Heart right ventricle (tissue), 16 donors: ENCODE data around the gene ACTL7B. TPM values are rescaled to one million over a fixed set of nuclear protein-coding genes. Genes with fewer than 3 reads are reported as not detected.

Experiments used
- ATAC-seq, 8 donors: fragments of 200-7000 bp; cut with Tn5 transposase; one replicate each; pipeline ENCODE4 v1.9.1; 2020; ENCODE audit warnings: mild to moderate bottlenecking in 8 of 8, moderate library complexity in 8 of 8, moderate number of reproducible peaks in 1 of 8
- DNase-seq, 2 donors: peaks; one replicate each; pipeline ENCODE4 v3.0.0-alpha.2; 2020
- H3K27ac ChIP-seq, 10 donors: fragments of 200-600 bp; sonication (generic) in 2 of 10; one replicate each; pipeline versions ENCODE4 v1.5.0 to v1.8.0; 2020 to 2022; ENCODE audit warnings: mild to moderate bottlenecking in 3 of 10
- H3K27me3 ChIP-seq, 7 donors: fragments of 200-600 bp; one replicate each; pipeline ENCODE4 v1.8.0; 2021 to 2022; ENCODE audit warnings: mild to moderate bottlenecking in 2 of 7
- H3K36me3 ChIP-seq, 9 donors: fragments of 200-600 bp; sonication (generic) in 1 of 9; one replicate each; pipeline versions ENCODE4 v1.5.0 to v1.8.0; 2020 to 2022; ENCODE audit warnings: mild to moderate bottlenecking in 2 of 9
- H3K4me1 ChIP-seq, 9 donors: fragments of 200-600 bp; sonication (generic) in 1 of 9; one replicate each; pipeline versions ENCODE4 v1.5.0 to v1.8.0; 2020 to 2022; ENCODE audit warnings: mild to moderate bottlenecking in 4 of 9
- H3K4me3 ChIP-seq, 10 donors: fragments of 200-600 bp; sonication (generic) in 2 of 10; one replicate each; pipeline versions ENCODE4 v1.5.0 to v1.8.0; 2020 to 2022; ENCODE audit warnings: mild to moderate bottlenecking in 7 of 10, moderate library complexity in 2 of 10
- H3K9me3 ChIP-seq, 11 donors: fragments of 200-600 bp in 10 of 11; sonication (generic) in 2 of 11; one replicate each; pipeline versions ENCODE4 v1.5.0 to v1.8.0; 2013 to 2022; ENCODE audit warnings: mild to moderate bottlenecking in 2 of 11, control low read depth in 1 of 11, moderate library complexity in 1 of 11
- CTCF ChIP-seq, 9 donors: fragments of 200-600 bp; sonication (generic) in 2 of 9; IDR thresholded peaks; one replicate each; pipeline versions ENCODE4 v1.5.0 to v1.8.0; 2021 to 2022; ENCODE audit warnings: antibody characterized with exemption in 9 of 9, mild to moderate bottlenecking in 5 of 9, moderate library complexity in 1 of 9
- WGBS, 2 donors: extraction: QIAGEN DNeasy Blood & Tissue Kit; methylation state at CpG; one replicate each; pipeline ENCODE4 v1.1.7; 2013; ENCODE audit warnings: inconsistent platforms in 1 of 2; 5-methylcytosine and 5-hydroxymethylcytosine counted together
- intact Hi-C, 10 donors: fragments of 100-400 bp; cut with DNase I; formaldehyde crosslinking; loops; one replicate each; pipeline versions ENCODE4 v1.11.1 to v1.14.2; 2022
- polyA plus RNA-seq, 2 donors: library from polyadenylated mRNA; stranded (reverse); fragments of 200-250 nt; gene quantifications; one replicate each; pipeline ENCODE4 v1.2.3, GENCODE V29; 2013
- total RNA-seq, 10 donors: library from RNA; stranded (reverse); fragmentation: NEBNext Ultra II Directional in 3 of 10; extraction: Animal tissue kit (Norgen Biotek cat#: 25700) in 3 of 10; gene quantifications; one replicate each; pipeline versions ENCODE4 v1.2.1 to v1.2.4, GENCODE V29; 2021 to 2023
- donor health status: Arrhythmogenic right ventricular cardiomyopathy.
- donor health status: ischemic (EF 13 %, LVEDD 7.1; RV severe dilation, severe dysfunction).
- donor health status: healthy with polysubstance abuse.
- donor health status: DM: no; HTN: yes; CAD: no.
- donor health status: DM: no; HTN: no; CAD: no.
- donor health status: ischemic (EF 25% LVEDD 6.9; RV normal size, moderate dysfunction).
- donor health status: ischemic (EF 25% LVEDD 5.7; RV mildly dilated, moderate dysfunction).
- donor health status: healthy.
- donor health status: DM: yes; HTN: yes; CAD: no.
- donor health status: Ischemic cardiomyopathy.
- donor health status: ischemic (EF 35%, LVEDD 5.7; RV mildly dilated, moderate dysfunction).
- donor health status: nonischemic (EF 11% LVEDD 7.7; RV severe dilation, severe dysfunction).
- donor health status: DM: yes; HTN: yes; CAD: no.
- donor health status: PGD.
- donor health status: ischemic (EF 29% LVEDD 5.4; RV normal size, mild dysfunction).
- donor health status: nonischemic (EF 23%, LVEDD 6.1; RV moderate dilation, normal function).

ACTL7B gene
- total and polyA plus RNA-seq, 12 donors = not detected

- Histone ChIP-seq H3K27me3 (no peaks in the 10 kb centered on the region), H3K36me3 (no peaks in the 10 kb centered on the region), H3K4me3 (no peak overlapping the region), H3K27ac (no peak overlapping the region), H3K9me3 (no peaks in the 10 kb centered on the region), H3K4me1 (peaks cover 0 to 22% (median 0%) of the 10 kb centered on the region in 9 donors)
- intact Hi-C loops = no loop called here
- DNase-seq (peak in 1 of 2 donors; percentile 8), ATAC-seq (peak in 2 of 8 donors; percentile 44 to 46)
- WGBS, 2 donors = 40% methylated on average over 10 of the region's 10 CpGs
- no peak for TF ChIP-seq CTCF (IDR thresholded peaks at IDR 0.05)
Observed at GRCh38 chr9:108816037-108816436, 39.7 kb downstream of the ACTL7B start.

GRCh38 chr9:108815156-108815555, 40.6 kb downstream of the ACTL7B start:
- Histone ChIP-seq H3K36me3 (no peaks in the 10 kb centered on the region), H3K4me3 (no peak overlapping the region), H3K4me1 (peaks cover 0 to 22% (median 0%) of the 10 kb centered on the region in 9 donors), H3K27ac (no peak overlapping the region), H3K9me3 (no peaks in the 10 kb centered on the region), H3K27me3 (no peaks in the 10 kb centered on the region)
- ATAC-seq = no peak
- intact Hi-C loops = no loop called here
- TF ChIP-seq CTCF (IDR thresholded peaks at IDR 0.05) = no peak
- 84 to 88% methylated on average over 3 of the region's 3 CpGs for WGBS, 2 donors
- DNase-seq = no peak

GRCh38 chr9:108813951-108814601, 41.7 kb downstream of the ACTL7B start:
- Histone ChIP-seq H3K4me1 (peaks cover 0 to 22% (median 0%) of the 10 kb centered on the region in 9 donors), H3K27me3 (no peaks in the 10 kb centered on the region), H3K4me3 (no peak overlapping the region), H3K27ac (no peak overlapping the region), H3K9me3 (no peaks in the 10 kb centered on the region), H3K36me3 (no peaks in the 10 kb centered on the region)
- 95 to 97% methylated on average over 2 of the region's 2 CpGs for WGBS, 2 donors
- DNase-seq = peak in 1 of 2 donors; percentile 9
- TF ChIP-seq CTCF (IDR thresholded peaks at IDR 0.05) = peak in 7 of 9 donors; percentile 43 to 64 (median 57)
- peak in 7 of 8 donors; percentile 69 to 88 (median 74) for ATAC-seq
- intact Hi-C loops = no loop called here

GRCh38 chr9:108812396-108813025, 43.3 kb downstream of the ACTL7B start:
- no peak overlapping the region for H3K27ac ChIP-seq
- no peaks in the 10 kb centered on the region for H3K9me3 ChIP-seq
- H3K4me3 ChIP-seq = no peak overlapping the region
- intact Hi-C loops = no loop called here
- no peak for DNase-seq
- 71 to 77% methylated on average over 8 of the region's 8 CpGs for WGBS, 2 donors
- ATAC-seq = no peak
- TF ChIP-seq CTCF (IDR thresholded peaks at IDR 0.05) = no peak
- no peaks in the 10 kb centered on the region for H3K27me3 ChIP-seq
- H3K36me3 ChIP-seq = no peaks in the 10 kb centered on the region
- H3K4me1 ChIP-seq = peaks cover 0 to 17% (median 0%) of the 10 kb centered on the region in 9 donors
